Measurements from ENCODE around the gene DGAT2. TPM values are rescaled to one million over a fixed set of nuclear protein-coding genes. Genes with fewer than 3 reads are reported as not detected.
A peak's percentile ranks its signal among the peaks of the same experiment; 100 is the strongest.

Gene DGAT2
- total RNA-seq, 4 donors from 2014 or later = 69.8 to 338 (median 184) TPM

DNA sequence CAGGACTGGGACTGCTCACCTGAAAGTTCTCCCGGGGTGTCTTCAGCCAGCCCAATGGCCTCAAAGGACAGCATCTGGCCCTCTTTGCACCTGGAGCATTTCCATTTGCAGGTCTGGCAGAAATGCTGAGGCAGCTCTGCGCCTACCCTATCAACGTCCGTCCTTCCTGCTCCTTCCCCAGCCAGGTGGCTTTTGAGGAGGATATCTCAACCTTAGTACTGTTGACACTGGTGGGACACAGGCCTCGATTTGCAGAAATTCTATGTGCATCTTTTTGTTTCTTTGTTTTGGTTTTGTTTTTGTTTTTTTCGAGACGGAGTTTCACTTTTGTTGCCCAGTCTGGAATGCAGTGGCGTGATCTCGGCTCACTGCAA, 45.9 kb upstream of the DGAT2 start:
- TF ChIP-seq, protein P1, sequence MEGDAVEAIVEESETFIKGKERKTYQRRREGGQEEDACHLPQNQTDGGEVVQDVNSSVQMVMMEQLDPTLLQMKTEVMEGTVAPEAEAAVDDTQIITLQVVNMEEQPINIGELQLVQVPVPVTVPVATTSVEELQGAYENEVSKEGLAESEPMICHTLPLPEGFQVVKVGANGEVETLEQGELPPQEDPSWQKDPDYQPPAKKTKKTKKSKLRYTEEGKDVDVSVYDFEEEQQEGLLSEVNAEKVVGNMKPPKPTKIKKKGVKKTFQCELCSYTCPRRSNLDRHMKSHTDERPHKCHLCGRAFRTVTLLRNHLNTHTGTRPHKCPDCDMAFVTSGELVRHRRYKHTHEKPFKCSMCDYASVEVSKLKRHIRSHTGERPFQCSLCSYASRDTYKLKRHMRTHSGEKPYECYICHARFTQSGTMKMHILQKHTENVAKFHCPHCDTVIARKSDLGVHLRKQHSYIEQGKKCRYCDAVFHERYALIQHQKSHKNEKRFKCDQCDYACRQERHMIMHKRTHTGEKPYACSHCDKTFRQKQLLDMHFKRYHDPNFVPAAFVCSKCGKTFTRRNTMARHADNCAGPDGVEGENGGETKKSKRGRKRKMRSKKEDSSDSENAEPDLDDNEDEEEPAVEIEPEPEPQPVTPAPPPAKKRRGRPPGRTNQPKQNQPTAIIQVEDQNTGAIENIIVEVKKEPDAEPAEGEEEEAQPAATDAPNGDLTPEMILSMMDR (IDR thresholded peaks at IDR 0.05) = no peak
- no peak for TF ChIP-seq POLR2AphosphoS5 (IDR thresholded peaks at IDR 0.05)
- TF ChIP-seq EP300 (IDR thresholded peaks at IDR 0.05) = no peak
- no peak for TF ChIP-seq POLR2A (IDR thresholded peaks at IDR 0.05)

DNA sequence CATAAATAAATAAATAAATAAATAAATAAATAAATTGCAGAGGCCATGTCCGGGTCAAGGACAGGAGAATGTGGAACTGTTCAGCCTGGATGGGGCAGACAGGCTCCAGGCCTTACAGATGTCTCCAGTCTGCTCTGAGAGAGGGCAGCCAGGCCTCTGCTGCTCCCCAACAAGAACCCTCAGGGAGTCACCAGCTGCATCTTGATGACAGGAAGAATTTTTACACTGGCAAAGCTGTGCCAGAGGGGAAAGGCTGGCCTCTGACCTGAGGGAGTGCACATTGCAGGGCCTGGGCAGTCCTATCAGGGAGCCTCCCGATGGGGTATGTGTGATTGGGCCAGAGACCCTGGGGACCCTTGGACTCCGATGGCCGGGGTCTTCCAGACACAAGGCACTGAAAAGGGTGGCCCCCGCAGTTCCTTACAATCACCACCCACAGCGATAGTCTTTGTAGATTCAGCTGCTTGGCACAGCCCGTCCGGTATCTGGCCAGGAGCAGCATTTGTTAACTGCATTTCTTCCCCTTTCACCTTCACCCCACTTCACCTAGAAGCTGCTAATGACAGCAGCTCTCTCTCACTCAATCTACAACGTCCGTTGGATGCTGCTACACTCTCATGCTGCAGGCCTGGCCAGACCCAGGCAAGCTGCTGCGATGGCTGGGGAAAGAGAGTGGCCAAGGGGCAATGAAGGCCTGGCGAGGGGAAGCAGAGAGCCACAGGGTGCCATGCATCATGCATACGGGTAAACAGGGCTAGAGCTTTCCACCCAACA, 42.8 kb upstream of the DGAT2 start:
- Histone ChIP-seq H3K27ac (no peak overlapping the region), H3K36me3 (no peaks in the 10 kb centered on the region), H3K4me1 (no peaks in the 10 kb centered on the region), H3K9me3 (no peaks in the 10 kb centered on the region), H3K27me3 (no peaks in the 10 kb centered on the region), H3K4me3 (no peak overlapping the region)
- DNase-seq (ENCODE audit: low spot score in 2 of 2) = no peak
- TF ChIP-seq POLR2A (IDR thresholded peaks at IDR 0.05) (no peak), POLR2AphosphoS5 (IDR thresholded peaks at IDR 0.05) (no peak), EP300 (IDR thresholded peaks at IDR 0.05) (no peak)
- TF ChIP-seq, protein P1 (IDR thresholded peaks at IDR 0.05) = no peak
- WGBS = 96% methylated on average over 8 of the region's 13 CpGs

More for the DNA sequence above, 45.9 kb upstream of the DGAT2 start:
- Histone ChIP-seq H3K4me1 (peaks cover 4% of the 10 kb centered on the region), H3K36me3 (no peaks in the 10 kb centered on the region), H3K27ac (no peak overlapping the region), H3K4me3 (no peak overlapping the region), H3K9me3 (no peaks in the 10 kb centered on the region), H3K27me3 (no peaks in the 10 kb centered on the region)
- WGBS = 94% methylated on average over 9 of the region's 9 CpGs
- no peak for DNase-seq (ENCODE audit: low spot score in 2 of 2)

DNA sequence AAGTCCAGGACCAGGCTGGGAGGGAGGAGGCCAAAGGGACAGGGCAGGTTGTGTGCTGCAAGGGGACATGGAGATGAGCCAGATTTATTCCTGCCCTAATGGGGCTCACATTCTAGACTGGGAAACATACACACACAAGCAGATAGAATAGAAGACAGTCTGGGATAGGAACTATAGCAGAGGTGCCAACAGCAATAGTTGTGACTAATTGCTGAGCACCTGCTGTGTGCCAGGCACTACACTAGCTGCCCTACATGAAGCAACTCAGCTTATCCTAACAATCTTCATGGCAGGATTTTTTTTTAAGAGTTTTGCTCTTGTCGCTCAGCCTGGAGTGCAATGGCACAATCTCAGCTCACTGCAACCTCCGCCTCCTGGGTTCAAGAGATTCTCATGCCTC, 39.6 kb upstream of the DGAT2 start:
- Histone ChIP-seq H3K27me3 (no peaks in the 10 kb centered on the region), H3K4me3 (no peak overlapping the region), H3K27ac (no peak overlapping the region), H3K36me3 (no peaks in the 10 kb centered on the region), H3K9me3 (no peaks in the 10 kb centered on the region), H3K4me1 (no peaks in the 10 kb centered on the region)
- no peak for DNase-seq (ENCODE audit: low spot score in 2 of 2)
- TF ChIP-seq, protein P1 (IDR thresholded peaks at IDR 0.05) = no peak
- TF ChIP-seq EP300 (IDR thresholded peaks at IDR 0.05) (no peak), POLR2A (IDR thresholded peaks at IDR 0.05) (no peak), POLR2AphosphoS5 (IDR thresholded peaks at IDR 0.05) (no peak)
- WGBS = 67% methylated on average over 2 of the region's 2 CpGs

DNA sequence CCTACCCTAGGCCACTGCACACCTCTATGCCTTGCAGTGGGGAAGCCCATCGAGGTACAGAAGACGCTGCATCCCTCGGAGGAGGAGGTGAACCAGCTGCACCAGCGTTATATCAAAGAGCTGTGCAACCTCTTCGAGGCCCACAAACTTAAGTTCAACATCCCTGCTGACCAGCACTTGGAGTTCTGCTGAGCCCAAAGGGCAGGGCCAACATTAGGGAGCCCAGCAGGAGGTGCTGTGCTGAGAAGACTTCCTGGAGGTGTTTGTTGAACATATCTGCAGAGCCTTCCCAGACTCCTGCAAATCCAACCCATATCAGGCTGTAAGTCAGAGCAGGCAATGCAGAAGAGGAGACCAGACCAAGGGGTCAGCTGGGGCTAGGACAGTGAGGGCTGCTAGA, 37.5 kb upstream of the DGAT2 start:
- 98% methylated on average over 5 of the region's 5 CpGs for WGBS
- Histone ChIP-seq H3K4me3 (no peak overlapping the region), H3K27me3 (no peaks in the 10 kb centered on the region), H3K27ac (no peak overlapping the region), H3K4me1 (no peaks in the 10 kb centered on the region), H3K36me3 (no peaks in the 10 kb centered on the region), H3K9me3 (no peaks in the 10 kb centered on the region)
- TF ChIP-seq EP300 (IDR thresholded peaks at IDR 0.05) = no peak
- TF ChIP-seq POLR2AphosphoS5 (IDR thresholded peaks at IDR 0.05) = no peak
- no peak for TF ChIP-seq POLR2A (IDR thresholded peaks at IDR 0.05)
- TF ChIP-seq, protein P1 (IDR thresholded peaks at IDR 0.05) = no peak
- no peak for DNase-seq (ENCODE audit: low spot score in 2 of 2)

DNA sequence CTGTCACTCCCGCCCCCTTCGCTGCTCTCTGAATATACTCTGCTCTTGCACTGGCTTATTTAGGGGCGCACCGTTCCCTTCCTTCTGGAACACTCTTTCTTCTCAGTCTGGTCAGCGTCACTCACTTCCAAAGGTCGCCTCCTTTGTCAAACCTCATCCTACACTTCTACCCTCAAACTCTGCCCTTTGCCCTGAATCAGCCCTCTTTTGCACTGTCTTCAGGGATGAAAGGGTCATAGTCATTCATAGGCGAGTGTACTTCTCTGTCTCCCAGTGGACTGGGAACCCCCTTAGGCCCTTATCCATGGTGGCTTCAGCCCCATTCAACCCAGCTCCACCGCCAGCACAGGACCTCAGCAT, 35.5 kb upstream of the DGAT2 start:
- 87% methylated on average over 8 of the region's 8 CpGs for WGBS
- Histone ChIP-seq H3K4me3 (no peak overlapping the region), H3K27me3 (peaks cover 4% of the 10 kb centered on the region), H3K4me1 (no peaks in the 10 kb centered on the region), H3K9me3 (no peaks in the 10 kb centered on the region), H3K36me3 (no peaks in the 10 kb centered on the region), H3K27ac (no peak overlapping the region)
- DNase-seq (ENCODE audit: low spot score in 2 of 2) = peak in 1 of 2 donors; percentile 38
- no peak for TF ChIP-seq EP300 (IDR thresholded peaks at IDR 0.05)
- TF ChIP-seq, protein P1 (IDR thresholded peaks at IDR 0.05) = no peak
- no peak for TF ChIP-seq POLR2AphosphoS5 (IDR thresholded peaks at IDR 0.05)
- no peak for TF ChIP-seq POLR2A (IDR thresholded peaks at IDR 0.05)

All from suprapubic skin (tissue), 4 donors.